GM12864 (cell line): ENCODE results near the gene GFOD1.

Source experiments
- DNase-seq: peaks from one replicate; pipeline ENCODE4 v3.0.0-alpha.2; 2011; ENCODE audit warnings: low read depth
- H3K4me3 ChIP-seq: 2 replicates; pipeline ENCODE4 v1.5.1; 2011; ENCODE audit warnings: mild to moderate bottlenecking, low read depth, low read length, control low read depth
- TF ChIP-seq, protein P1 (sequence below): IDR thresholded peaks from 2 replicates; pipeline ENCODE4 v1.5.1; 2011; ENCODE audit warnings: low read depth, mild to moderate bottlenecking, moderate library complexity, low read length, control low read depth, inconsistent platforms; ENCODE audit errors: missing control alignments

Gene GFOD1

DNA sequence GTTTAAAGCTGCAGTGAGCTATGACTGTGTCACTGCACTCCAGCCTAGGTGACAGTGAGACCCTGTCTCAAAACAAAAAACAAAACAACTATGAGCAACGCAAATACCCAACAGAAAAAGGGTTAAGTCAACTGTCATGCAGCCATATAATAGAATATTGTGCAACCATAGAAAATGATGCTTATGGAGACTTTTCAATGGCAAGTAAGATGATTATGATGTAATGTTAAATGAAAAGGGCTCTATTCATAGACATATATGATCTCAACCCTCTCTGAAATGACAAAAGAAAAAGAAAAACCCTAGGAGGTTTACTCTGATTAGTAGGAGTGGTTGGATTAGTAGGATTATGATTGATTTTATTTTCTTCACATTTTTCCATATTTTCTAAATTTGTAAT is 117.8 kb downstream of the GFOD1 start:
- no peak for DNase-seq
- TF ChIP-seq, protein P1, sequence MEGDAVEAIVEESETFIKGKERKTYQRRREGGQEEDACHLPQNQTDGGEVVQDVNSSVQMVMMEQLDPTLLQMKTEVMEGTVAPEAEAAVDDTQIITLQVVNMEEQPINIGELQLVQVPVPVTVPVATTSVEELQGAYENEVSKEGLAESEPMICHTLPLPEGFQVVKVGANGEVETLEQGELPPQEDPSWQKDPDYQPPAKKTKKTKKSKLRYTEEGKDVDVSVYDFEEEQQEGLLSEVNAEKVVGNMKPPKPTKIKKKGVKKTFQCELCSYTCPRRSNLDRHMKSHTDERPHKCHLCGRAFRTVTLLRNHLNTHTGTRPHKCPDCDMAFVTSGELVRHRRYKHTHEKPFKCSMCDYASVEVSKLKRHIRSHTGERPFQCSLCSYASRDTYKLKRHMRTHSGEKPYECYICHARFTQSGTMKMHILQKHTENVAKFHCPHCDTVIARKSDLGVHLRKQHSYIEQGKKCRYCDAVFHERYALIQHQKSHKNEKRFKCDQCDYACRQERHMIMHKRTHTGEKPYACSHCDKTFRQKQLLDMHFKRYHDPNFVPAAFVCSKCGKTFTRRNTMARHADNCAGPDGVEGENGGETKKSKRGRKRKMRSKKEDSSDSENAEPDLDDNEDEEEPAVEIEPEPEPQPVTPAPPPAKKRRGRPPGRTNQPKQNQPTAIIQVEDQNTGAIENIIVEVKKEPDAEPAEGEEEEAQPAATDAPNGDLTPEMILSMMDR: no peak
- H3K4me3 ChIP-seq: no peak overlapping the region

DNA sequence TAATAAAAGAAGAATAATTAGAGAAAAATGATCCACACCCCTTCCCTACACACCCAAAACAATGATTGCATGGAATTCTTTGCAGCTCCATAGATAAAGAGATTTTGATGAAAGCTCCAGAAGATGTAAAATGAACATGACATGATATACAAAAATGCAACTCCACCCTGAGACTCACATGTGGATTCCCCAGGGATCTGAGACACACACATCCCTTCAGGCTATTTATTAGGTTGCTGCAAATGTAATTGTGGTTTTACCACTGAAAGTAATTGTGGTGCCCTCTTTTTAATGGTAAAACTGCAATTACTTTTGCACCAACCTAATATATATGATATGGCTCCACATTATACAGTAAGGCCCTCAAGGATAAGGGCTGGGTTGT is 118.7 kb downstream of the GFOD1 start:
- DNase-seq: no peak
- TF ChIP-seq, protein P1: no peak
- H3K4me3 ChIP-seq: no peak overlapping the region

- no peak overlapping the region for H3K4me3 ChIP-seq
- no peak for DNase-seq
- TF ChIP-seq, protein P1: no peak
Measured at GRCh38 chr6:13368079-13368730, 119.2 kb downstream of the GFOD1 start.

GRCh38 chr6:13367396-13367795 is 120.0 kb downstream of the GFOD1 start:
- DNase-seq: no peak
- no peak overlapping the region for H3K4me3 ChIP-seq
- TF ChIP-seq, protein P1: no peak

- no peak for DNase-seq
- H3K4me3 ChIP-seq: no peak overlapping the region
- TF ChIP-seq, protein P1: no peak
Measured at GRCh38 chr6:13365320-13365719, 122.1 kb downstream of the GFOD1 start.

DNA sequence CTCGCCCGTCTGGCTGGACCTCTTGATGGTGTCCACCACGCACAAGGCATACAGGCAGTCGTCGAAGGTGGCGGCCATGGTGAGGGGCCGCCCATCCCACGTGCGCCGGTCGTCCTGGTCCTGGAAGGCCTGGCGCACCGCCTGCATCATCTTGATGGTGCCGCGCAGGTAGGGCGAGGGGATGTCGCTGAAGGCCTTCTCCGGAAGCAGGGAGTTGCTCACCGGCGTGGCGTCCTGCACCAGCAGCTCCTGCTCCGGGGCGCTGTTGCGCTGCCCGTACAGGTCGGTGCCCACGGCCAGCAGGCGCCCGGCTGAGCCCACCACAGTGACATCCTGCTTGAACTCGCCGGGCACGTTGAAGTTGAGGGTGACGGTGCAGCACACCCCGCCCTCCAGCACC is 122.6 kb downstream of the GFOD1 start:
- DNase-seq: no peak
- no peak overlapping the region for H3K4me3 ChIP-seq
- TF ChIP-seq, protein P1: no peak

DNA sequence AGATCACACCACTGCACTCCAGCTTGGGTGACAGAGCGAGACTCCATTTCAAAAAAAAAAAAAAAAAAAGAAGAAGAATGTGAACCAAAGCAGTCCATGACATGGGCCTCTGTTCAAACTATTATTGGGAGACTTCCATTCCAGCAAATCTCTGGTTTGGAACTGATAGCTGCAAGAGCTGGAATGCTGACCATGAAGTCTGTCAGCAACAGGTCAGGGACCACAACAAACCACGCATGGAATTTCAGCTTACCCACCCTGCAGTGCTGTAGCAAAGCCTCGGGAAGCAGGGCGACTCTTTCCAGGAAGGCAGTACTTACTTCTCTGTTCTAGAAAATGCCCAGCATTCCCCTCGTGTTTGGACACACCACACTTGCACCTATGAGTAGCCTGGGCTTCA is 125.0 kb downstream of the GFOD1 start:
- TF ChIP-seq, protein P1: no peak
- H3K4me3 ChIP-seq: no peak overlapping the region
- DNase-seq: no peak
